AG09309 (cell line): Measurements from ENCODE around the gene SLC9A5.
A peak's percentile ranks its signal among the peaks of the same experiment; 100 is the strongest.

ENCODE experiments used
- DNase-seq: peaks from one replicate; pipeline ENCODE4 v3.0.0-alpha.2; 2010; ENCODE audit warnings: low read depth
- H3K4me3 ChIP-seq: 2 replicates; pipeline ENCODE4 v1.5.1; 2011; ENCODE audit warnings: mild to moderate bottlenecking, low read depth, low read length, moderate library complexity; ENCODE audit not compliant: control insufficient read depth
- TF ChIP-seq, protein P1 (sequence below): IDR thresholded peaks from 2 replicates; pipeline ENCODE4 v1.5.1; 2011; ENCODE audit warnings: mild to moderate bottlenecking, low read depth, low read length, inconsistent platforms; ENCODE audit not compliant: insufficient read depth, control insufficient read depth; ENCODE audit errors: missing control alignments

Gene SLC9A5, protein sequence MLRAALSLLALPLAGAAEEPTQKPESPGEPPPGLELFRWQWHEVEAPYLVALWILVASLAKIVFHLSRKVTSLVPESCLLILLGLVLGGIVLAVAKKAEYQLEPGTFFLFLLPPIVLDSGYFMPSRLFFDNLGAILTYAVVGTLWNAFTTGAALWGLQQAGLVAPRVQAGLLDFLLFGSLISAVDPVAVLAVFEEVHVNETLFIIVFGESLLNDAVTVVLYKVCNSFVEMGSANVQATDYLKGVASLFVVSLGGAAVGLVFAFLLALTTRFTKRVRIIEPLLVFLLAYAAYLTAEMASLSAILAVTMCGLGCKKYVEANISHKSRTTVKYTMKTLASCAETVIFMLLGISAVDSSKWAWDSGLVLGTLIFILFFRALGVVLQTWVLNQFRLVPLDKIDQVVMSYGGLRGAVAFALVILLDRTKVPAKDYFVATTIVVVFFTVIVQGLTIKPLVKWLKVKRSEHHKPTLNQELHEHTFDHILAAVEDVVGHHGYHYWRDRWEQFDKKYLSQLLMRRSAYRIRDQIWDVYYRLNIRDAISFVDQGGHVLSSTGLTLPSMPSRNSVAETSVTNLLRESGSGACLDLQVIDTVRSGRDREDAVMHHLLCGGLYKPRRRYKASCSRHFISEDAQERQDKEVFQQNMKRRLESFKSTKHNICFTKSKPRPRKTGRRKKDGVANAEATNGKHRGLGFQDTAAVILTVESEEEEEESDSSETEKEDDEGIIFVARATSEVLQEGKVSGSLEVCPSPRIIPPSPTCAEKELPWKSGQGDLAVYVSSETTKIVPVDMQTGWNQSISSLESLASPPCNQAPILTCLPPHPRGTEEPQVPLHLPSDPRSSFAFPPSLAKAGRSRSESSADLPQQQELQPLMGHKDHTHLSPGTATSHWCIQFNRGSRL

DNA sequence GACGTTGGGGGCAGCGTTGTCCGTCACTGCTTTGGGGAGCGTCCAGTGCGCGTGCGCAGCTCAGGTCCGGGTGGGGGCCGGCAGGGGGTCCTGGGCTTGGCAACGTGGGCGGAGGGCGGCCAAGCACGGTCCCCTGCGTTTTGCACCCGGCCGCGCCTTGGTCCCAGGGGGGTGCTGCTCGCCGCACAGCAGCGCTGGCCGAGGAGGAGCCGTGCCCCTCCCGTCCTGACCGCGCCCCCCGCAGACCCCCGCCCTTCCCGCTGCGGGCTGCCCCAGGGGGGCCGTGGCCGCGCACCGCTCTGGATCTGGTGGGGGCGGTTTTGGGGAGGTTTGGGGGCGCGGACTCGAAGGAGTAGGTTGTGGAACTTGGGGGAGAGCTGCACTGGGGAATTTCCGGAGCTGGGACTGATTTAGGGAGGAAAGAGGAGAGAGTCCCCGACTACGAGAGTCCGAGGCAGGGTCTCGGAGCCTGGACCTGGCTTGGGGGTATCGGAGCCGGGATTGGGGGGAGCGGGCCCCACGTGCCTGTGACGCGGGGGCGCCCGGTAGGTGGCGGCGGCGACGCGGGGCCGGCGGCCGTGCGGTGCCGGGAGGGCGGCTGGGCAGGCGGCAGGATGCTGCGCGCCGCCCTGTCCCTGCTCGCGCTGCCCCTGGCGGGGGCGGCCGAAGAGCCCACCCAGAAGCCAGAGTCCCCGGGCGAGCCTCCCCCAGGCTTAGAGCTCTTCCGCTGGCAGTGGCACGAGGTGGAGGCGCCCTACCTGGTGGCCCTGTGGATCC, at the start of gene SLC9A5:
Gene SLC9A5, plus strand, starts transcription at position 579 of the 777 bp plus-strand sequence. Its CDS starts 36 bp downstream, at position 615.
- TF ChIP-seq, protein P1, sequence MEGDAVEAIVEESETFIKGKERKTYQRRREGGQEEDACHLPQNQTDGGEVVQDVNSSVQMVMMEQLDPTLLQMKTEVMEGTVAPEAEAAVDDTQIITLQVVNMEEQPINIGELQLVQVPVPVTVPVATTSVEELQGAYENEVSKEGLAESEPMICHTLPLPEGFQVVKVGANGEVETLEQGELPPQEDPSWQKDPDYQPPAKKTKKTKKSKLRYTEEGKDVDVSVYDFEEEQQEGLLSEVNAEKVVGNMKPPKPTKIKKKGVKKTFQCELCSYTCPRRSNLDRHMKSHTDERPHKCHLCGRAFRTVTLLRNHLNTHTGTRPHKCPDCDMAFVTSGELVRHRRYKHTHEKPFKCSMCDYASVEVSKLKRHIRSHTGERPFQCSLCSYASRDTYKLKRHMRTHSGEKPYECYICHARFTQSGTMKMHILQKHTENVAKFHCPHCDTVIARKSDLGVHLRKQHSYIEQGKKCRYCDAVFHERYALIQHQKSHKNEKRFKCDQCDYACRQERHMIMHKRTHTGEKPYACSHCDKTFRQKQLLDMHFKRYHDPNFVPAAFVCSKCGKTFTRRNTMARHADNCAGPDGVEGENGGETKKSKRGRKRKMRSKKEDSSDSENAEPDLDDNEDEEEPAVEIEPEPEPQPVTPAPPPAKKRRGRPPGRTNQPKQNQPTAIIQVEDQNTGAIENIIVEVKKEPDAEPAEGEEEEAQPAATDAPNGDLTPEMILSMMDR, result no peak
- DNase-seq, result no peak
- H3K4me3 ChIP-seq, result peak within 1 kb of the TSS; percentile 45

DNA sequence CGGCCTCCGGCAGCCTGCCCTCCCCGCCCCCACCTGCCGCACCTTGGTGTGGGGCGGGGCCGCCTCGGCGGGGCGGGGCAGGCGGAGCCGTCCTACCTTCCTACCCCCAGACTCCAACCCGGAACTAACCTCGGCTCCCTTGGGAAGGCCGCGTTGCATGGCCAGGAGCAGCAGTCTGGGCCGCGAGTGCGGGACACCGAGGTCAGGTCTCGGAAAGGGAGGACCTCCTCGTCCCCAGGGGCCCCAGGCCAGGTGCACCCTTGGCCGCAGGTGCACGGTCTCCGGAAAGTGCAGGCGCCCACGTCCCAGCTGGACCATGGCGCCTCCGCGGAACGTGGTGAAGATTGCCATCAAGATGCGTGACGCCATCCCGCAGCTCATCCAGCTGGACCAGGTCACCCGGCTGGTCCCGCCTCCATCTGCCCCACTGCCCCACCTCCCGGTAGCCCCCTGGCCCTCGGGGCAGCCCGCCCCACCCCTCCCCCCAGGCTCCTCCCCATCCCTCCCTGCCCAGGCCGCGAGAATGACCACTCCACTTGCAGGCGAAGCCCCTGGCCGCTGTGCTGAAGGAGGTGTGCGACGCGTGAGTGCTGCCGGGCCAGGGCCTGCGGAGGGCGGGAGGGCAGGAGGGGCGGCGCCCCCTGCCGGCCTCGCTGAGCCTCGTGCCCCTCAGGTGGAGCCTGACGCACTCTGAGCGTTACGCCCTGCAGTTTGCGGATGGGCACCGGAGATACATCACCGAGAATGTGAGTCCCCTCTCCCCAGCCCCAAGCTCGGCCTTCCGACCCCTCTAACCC, 49.6 kb upstream of the SLC9A5 start, which contains the start of gene ELMO3:
Gene ELMO3, plus strand, starts transcription at position 121 of the 797 bp plus-strand sequence. Its CDS starts 196 bp downstream, at position 317.
- DNase-seq, result no peak
- TF ChIP-seq, protein P1, result peak; percentile 21

DNA sequence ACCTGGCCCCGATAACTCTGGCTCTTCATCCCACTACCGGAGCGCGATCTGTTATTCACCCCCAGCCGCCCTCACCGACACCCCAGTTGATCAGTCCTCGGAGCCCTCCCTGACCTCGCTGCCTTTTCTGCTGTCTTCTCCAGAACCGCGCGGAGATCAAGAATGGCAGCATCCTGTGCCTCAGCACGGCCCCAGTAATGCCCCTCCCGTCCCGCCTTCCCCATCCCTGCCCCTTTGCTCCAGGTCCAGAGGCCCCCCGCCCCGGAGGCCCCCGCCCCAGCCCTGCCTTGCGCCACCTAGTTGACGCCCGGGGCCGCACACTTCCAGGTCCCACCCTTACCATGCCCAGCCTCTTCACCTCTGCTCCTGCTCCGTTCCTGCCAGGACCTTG, 49.0 kb upstream of the SLC9A5 start:
- DNase-seq, result no peak
- TF ChIP-seq, protein P1, result no peak
- H3K4me3 ChIP-seq, result no peak overlapping the region

More for the DNA sequence above, 49.6 kb upstream of the SLC9A5 start, which contains the start of gene ELMO3:
- H3K4me3 ChIP-seq, result no peak within 1 kb of the TSS

DNA sequence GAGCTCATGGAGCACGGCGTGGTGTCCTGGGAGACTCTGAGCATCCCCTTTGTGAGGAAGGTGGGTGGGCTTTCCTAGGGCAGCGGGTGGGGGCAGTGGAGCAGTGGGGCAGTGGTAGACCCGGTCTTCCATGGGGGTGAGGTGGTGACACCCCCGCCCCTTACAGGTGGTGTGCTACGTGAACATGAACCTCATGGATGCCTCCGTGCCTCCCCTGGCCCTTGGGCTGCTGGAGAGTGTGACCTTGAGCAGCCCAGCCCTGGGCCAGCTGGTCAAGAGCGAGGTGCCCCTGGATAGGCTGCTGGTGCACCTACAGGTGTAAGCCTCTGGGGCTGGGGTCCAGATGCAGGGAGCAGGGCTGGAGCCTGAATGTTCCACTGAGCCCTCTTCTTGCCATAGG, 48.3 kb upstream of the SLC9A5 start:
- TF ChIP-seq, protein P1, result no peak

DNA sequence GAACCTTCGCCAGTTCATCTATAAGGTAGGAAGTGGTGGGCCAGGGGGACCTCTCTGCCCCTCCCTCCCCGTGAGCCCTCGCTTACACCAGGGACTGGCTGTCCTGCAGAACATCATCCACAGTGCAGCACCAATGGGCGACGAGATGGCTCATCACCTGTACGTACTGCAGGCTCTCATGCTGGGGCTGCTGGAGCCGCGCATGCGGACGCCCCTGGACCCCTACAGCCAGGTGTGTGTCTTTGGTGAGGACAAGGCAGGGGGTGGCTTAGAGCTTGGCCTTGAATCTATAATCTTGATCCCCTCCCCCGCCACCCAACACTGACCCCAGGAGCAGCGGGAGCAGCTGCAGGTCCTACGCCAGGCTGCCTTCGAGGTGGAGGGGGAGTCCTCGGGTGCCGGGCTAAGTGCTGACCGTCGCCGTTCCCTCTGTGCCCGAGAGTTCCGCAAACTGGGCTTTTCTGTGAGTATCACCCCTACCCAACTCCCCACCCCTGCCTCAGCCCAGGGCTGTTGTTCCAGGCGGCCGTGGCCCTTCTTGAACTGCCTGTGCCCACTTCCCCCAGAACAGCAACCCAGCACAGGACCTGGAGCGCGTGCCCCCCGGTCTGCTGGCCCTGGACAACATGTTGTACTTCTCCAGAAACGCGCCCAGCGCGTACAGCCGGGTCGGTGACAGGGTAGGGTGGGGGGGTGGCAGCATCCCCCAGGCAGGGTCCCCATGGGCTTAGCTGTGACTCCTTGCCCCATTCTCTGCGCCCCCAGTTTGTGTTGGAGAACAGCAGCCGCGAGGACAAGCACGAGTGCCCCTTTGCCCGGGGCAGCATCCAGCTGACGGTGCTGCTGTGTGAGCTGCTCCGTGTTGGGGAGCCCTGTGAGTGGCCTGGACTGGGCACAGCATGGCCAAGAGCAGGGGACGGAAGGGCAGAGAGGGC, 47.1 kb upstream of the SLC9A5 start:
- DNase-seq, result no peak
- no peak overlapping the region for H3K4me3 ChIP-seq
- TF ChIP-seq, protein P1, result no peak

More for the DNA sequence above, 48.3 kb upstream of the SLC9A5 start:
- no peak overlapping the region for H3K4me3 ChIP-seq
- DNase-seq, result no peak
